Measurements from ENCODE around the gene SUSD4.

SUSD4 gene

GRCh38 chr1:223308136-223308535, 55.8 kb downstream of the SUSD4 start:
- TF ChIP-seq, protein P1, sequence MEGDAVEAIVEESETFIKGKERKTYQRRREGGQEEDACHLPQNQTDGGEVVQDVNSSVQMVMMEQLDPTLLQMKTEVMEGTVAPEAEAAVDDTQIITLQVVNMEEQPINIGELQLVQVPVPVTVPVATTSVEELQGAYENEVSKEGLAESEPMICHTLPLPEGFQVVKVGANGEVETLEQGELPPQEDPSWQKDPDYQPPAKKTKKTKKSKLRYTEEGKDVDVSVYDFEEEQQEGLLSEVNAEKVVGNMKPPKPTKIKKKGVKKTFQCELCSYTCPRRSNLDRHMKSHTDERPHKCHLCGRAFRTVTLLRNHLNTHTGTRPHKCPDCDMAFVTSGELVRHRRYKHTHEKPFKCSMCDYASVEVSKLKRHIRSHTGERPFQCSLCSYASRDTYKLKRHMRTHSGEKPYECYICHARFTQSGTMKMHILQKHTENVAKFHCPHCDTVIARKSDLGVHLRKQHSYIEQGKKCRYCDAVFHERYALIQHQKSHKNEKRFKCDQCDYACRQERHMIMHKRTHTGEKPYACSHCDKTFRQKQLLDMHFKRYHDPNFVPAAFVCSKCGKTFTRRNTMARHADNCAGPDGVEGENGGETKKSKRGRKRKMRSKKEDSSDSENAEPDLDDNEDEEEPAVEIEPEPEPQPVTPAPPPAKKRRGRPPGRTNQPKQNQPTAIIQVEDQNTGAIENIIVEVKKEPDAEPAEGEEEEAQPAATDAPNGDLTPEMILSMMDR (conservative IDR thresholded peaks at IDR 0.05): no peak
- H3K27ac ChIP-seq: no peak overlapping the region

DNA sequence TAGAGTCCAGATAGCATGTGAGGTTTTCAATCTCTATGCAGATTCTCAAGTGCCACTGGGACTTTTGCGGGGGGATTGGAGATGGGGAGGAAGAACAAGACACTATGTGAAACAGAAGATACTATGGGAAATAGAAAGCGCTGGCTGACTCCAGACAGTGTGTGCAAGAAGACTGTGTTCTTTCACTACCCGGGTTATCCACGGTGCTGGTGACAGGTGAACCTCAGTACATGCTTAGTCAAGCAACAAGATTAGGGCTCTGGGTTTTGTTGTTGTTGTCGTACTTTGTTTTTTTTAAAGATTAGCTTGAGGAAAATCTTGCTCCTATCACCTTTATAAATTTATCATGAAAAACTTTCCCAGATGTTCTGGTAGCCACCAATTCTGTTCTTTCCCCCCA, 56.4 kb downstream of the SUSD4 start:
- no peak overlapping the region for H3K27ac ChIP-seq
- TF ChIP-seq, protein P1 (conservative IDR thresholded peaks at IDR 0.05): no peak

- no peak overlapping the region for H3K27ac ChIP-seq
- TF ChIP-seq, protein P1 (conservative IDR thresholded peaks at IDR 0.05): no peak
Observed at GRCh38 chr1:223304931-223305330, 59.0 kb downstream of the SUSD4 start.

DNA sequence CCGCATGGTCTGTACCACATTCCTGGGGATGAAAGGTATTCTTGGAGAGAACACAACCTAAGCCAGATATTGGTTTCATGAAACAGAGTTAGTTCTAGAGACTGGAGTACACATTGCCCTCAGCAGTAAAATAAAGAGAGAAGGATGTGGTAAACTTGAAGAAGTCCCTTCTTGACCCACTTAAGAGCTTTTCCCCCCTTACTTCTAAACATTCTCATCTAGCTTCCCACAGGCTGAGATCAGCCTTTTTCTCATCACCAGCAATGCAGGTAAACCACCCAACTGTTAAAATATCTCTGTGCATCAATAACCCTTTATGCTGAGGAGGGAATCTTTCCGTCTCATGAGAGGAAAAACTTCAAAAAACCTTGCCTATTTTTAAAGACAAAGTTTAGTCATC, 62.6 kb downstream of the SUSD4 start:
- H3K27ac ChIP-seq: no peak overlapping the region

DNA sequence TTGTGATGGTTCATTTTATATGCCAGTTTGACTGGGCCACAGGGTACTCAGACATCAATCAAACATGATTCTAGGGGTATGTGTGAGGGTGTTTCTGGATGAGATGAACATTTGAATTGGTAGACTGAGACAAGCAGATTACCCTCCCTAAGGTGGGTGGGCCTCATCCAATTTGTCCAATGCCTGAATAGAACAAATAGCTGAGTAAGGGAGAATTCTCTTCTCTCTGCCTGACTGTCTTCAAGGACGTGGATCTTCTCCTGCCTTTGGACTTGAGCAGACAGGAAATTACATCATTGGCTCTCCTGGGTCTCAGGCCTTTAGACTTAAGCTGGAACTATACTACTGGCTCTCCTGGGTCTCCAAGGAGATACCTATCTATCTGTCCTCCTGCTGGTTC, 64.4 kb downstream of the SUSD4 start:
- TF ChIP-seq, protein P1 (conservative IDR thresholded peaks at IDR 0.05): no peak
- H3K27ac ChIP-seq: no peak overlapping the region

More for the DNA sequence above, 62.6 kb downstream of the SUSD4 start:
- TF ChIP-seq, protein P1 (conservative IDR thresholded peaks at IDR 0.05): no peak

DNA sequence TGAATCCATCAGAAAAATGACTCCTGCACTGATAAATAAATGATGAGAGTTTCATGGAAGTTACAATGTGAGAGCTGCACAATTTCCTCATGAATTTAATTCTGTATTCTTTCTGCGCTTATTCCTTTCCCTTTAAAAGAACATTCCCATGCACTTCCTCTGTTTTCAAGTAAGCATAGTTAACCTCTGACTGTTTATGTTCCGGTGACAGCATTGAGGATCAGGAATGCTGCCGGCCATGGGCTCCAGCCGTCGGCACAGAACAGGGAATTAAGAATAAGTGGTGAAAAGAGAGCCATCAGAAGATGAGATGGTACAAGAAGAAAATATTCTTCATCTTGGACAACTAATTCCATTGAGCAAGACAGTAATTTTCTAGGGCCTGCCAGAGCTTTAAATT, 65.3 kb downstream of the SUSD4 start:
- TF ChIP-seq, protein P1 (conservative IDR thresholded peaks at IDR 0.05): no peak
- no peak overlapping the region for H3K27ac ChIP-seq

- TF ChIP-seq, protein P1 (conservative IDR thresholded peaks at IDR 0.05): no peak
- H3K27ac ChIP-seq: no peak overlapping the region
Observed at GRCh38 chr1:223297800-223298199, 66.2 kb downstream of the SUSD4 start.

- H3K27ac ChIP-seq: no peak overlapping the region
- TF ChIP-seq, protein P1 (conservative IDR thresholded peaks at IDR 0.05): no peak
Observed at GRCh38 chr1:223291796-223292195, 72.2 kb downstream of the SUSD4 start.
